Loucy (cell line): ENCODE data around the gene TDP1.

Source experiments
- H2AFZ ChIP-seq: fragments of 200-600 bp; sonication (generic); 2 replicates; pipeline ENCODE4 v1.6.0; 2016; ENCODE audit warnings: antibody characterized with exemption, mild to moderate bottlenecking, low read length, moderate library complexity
- H3F3A ChIP-seq: fragments of 200-600 bp; 2 replicates; pipeline ENCODE4 v1.6.0; 2016; ENCODE audit warnings: antibody characterized with exemption, low read depth, mild to moderate bottlenecking
- H3K27me3 ChIP-seq: fragments of 200-600 bp; sonication (generic); 2 replicates; pipeline ENCODE4 v1.6.1; 2014; ENCODE audit warnings: low read length, mild to moderate bottlenecking; ENCODE audit not compliant: insufficient read depth, poor library complexity, severe bottlenecking
- H3K36me3 ChIP-seq: fragments of 200-600 bp; sonication (generic); 2 replicates; pipeline ENCODE4 v1.6.1; 2016; ENCODE audit warnings: low read length; ENCODE audit not compliant: insufficient read depth
- H3K4me1 ChIP-seq: fragments of 200-600 bp; sonication (generic); 2 replicates; pipeline ENCODE4 v1.5.1; 2014; ENCODE audit warnings: low read length, mild to moderate bottlenecking; ENCODE audit not compliant: insufficient read depth, poor library complexity, severe bottlenecking
- H3K4me2 ChIP-seq: fragments of 200-600 bp; sonication (generic); 2 replicates; pipeline ENCODE4 v1.6.0; 2014; ENCODE audit warnings: antibody characterized with exemption, low read length, low read depth, mild to moderate bottlenecking; ENCODE audit not compliant: poor library complexity, severe bottlenecking
- H3K4me3 ChIP-seq: fragments of 200-600 bp; sonication (generic); 2 replicates; pipeline ENCODE4 v1.5.1; 2014; ENCODE audit warnings: low read length, mild to moderate bottlenecking, mixed read lengths; ENCODE audit not compliant: poor library complexity, severe bottlenecking
- H3K79me2 ChIP-seq: fragments of 200-600 bp; sonication (generic); 2 replicates; pipeline ENCODE4 v1.6.1; 2014; ENCODE audit warnings: low read length; ENCODE audit not compliant: insufficient read depth
- H3K9ac ChIP-seq: fragments of 200-600 bp; sonication (generic); 2 replicates; pipeline ENCODE4 v1.6.0; 2014; ENCODE audit warnings: mild to moderate bottlenecking, low read depth, low read length, moderate library complexity; ENCODE audit not compliant: poor library complexity, severe bottlenecking
- H3K9me2 ChIP-seq: fragments of 200-600 bp; sonication (generic); replicated peaks from 2 replicates; pipeline ENCODE4 v1.6.1; 2016; ENCODE audit warnings: low read depth, low read length, mixed read lengths
- H3K9me3 ChIP-seq: fragments of 200-600 bp; sonication (generic); 2 replicates; pipeline ENCODE4 v1.6.1; 2014; ENCODE audit warnings: mild to moderate bottlenecking, antibody characterized with exemption, low read length, low read depth; ENCODE audit not compliant: insufficient read depth
- H4K20me1 ChIP-seq: fragments of 200-600 bp; sonication (generic); 2 replicates; pipeline ENCODE4 v1.6.0; 2014; ENCODE audit warnings: antibody characterized with exemption, low read length, mild to moderate bottlenecking; ENCODE audit not compliant: insufficient read depth, poor library complexity, severe bottlenecking
- EZH2phosphoT487 ChIP-seq: fragments of 200-600 bp; IDR thresholded peaks from 2 replicates; pipeline ENCODE4 v1.6.1; 2018; ENCODE audit warnings: antibody characterized with exemption, mild to moderate bottlenecking, moderate library complexity, borderline replicate concordance
- TF ChIP-seq, protein P1 (sequence below): fragments of 200-600 bp; sonication (generic); conservative IDR thresholded peaks from 2 replicates; pipeline ENCODE4 v1.5.1; 2014; ENCODE audit warnings: mild to moderate bottlenecking, antibody characterized with exemption, low read length

The TDP1 gene

DNA sequence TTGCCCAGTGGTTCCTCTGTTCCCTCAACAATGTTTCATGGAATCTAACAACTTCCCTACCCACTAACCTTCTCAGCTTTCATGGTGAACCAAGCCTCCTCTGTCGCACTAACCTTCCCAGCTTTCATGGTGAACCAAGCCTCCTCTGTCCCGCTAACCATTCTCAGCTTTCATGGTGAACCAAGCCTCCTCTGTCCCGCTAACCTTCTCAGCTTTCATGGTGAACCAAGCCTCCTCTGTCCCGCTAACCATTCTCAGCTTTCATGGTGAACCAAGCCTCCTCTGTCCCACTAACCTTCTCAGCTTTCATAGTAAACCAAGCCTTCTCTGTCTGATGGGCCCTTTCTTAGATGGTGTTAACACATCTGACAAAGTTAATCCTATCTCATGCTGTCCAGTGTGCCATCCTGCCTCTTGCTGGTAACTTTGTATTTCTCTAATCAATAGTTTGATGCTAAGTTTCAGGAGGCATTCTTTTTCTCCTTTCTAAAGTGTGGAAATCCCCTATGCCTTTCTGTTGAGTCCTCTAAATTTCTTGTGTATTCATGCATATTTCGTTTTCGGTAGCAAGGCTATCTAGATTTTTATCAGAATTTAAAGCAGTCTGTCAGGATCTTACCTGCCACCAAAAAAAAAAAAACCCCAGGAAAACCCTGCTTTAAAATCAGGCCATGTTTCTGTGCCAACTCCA, 79.3 kb downstream of the TDP1 start:
- TF ChIP-seq EZH2phosphoT487 = no peak
- TF ChIP-seq, protein P1, sequence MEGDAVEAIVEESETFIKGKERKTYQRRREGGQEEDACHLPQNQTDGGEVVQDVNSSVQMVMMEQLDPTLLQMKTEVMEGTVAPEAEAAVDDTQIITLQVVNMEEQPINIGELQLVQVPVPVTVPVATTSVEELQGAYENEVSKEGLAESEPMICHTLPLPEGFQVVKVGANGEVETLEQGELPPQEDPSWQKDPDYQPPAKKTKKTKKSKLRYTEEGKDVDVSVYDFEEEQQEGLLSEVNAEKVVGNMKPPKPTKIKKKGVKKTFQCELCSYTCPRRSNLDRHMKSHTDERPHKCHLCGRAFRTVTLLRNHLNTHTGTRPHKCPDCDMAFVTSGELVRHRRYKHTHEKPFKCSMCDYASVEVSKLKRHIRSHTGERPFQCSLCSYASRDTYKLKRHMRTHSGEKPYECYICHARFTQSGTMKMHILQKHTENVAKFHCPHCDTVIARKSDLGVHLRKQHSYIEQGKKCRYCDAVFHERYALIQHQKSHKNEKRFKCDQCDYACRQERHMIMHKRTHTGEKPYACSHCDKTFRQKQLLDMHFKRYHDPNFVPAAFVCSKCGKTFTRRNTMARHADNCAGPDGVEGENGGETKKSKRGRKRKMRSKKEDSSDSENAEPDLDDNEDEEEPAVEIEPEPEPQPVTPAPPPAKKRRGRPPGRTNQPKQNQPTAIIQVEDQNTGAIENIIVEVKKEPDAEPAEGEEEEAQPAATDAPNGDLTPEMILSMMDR = no peak
- H3K4me2 ChIP-seq = no peak overlapping the region
- no peak overlapping the region for H3K4me3 ChIP-seq
- no peak overlapping the region for H3K9ac ChIP-seq
- H3K36me3 ChIP-seq = peaks cover 43% of the 10 kb centered on the region; the same call in 1 of the 2 replicates
- no peaks in the 10 kb centered on the region for H3K9me2 ChIP-seq
- H3K79me2 ChIP-seq = no peaks in the 10 kb centered on the region
- H3K9me3 ChIP-seq = no peaks in the 10 kb centered on the region
- no peak overlapping the region for H2AFZ ChIP-seq
- no peaks in the 10 kb centered on the region for H3K27me3 ChIP-seq
- no peaks in the 10 kb centered on the region for H4K20me1 ChIP-seq
- H3F3A ChIP-seq = no peaks in the 10 kb centered on the region
- H3K4me1 ChIP-seq = no peaks in the 10 kb centered on the region

DNA sequence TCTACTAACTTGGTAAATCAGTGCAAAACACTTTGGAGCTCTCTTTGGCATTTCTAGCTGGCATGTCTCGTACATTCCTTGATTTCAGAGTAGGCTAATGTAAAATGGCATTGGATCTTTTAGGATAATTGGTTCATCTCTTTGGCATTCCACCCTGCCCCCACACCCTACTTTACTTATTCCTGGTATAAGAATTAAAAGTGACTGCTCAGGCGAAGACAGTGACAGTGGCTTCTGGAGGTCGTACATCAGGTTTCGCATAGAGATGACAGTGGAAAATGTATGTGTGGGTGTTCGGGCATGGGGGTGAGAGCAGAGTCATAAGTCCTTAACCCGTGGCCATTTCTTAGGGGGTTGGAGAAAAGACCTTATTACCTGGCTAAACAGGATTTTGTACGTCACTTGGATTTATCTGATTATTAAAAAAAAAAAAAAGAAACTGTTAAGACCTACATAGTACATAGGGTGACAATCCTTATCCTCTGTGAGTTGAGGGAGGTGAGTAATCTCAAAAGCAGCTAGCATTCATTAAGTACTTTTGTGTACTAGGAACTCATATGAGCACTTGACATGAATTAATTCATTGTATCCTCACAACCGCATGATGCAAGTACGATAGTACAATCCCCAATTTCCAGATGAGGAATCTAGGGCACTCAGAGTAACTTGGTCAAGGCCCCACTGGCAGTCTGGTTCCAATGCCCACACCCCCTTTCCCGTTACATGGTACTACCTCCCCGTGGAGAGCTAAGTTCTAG, 83.7 kb downstream of the TDP1 start:
- no peaks in the 10 kb centered on the region for H3K79me2 ChIP-seq
- H3K9ac ChIP-seq = no peak overlapping the region
- H3K4me3 ChIP-seq = no peak overlapping the region
- H3K4me2 ChIP-seq = no peak overlapping the region
- no peaks in the 10 kb centered on the region for H3K27me3 ChIP-seq
- no peaks in the 10 kb centered on the region for H3K9me2 ChIP-seq
- H3K4me1 ChIP-seq = no peaks in the 10 kb centered on the region
- no peaks in the 10 kb centered on the region for H3K9me3 ChIP-seq
- peaks cover 16% of the 10 kb centered on the region; the same call in 1 of the 2 replicates for H3K36me3 ChIP-seq
- no peak for TF ChIP-seq EZH2phosphoT487
- TF ChIP-seq, protein P1 = no peak
- H3F3A ChIP-seq = no peaks in the 10 kb centered on the region
- no peaks in the 10 kb centered on the region for H4K20me1 ChIP-seq
- H2AFZ ChIP-seq = no peak overlapping the region

DNA sequence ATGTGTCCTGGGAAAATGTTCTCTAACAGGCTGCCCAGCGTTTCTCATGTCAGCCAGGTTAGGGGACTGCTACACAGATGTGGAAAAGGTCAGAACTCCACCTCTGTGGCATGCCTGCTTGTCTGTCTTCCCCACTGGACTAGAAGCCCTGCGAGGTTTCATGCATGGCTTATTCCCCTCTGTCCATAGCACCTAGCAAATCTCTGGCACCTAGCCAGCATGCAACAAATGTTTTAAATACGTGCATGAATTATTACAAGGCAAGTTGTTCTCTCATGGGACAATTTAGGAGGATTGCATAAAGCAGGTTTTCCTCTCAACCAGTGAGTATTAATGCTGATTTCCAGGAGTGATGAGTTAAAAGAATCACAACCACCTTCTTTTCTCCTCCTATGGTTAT, 84.7 kb downstream of the TDP1 start:
- H3K4me1 ChIP-seq = no peaks in the 10 kb centered on the region
- no peak overlapping the region for H2AFZ ChIP-seq
- no peaks in the 10 kb centered on the region for H3K9me3 ChIP-seq
- H3K27me3 ChIP-seq = no peaks in the 10 kb centered on the region
- no peaks in the 10 kb centered on the region for H4K20me1 ChIP-seq
- H3K9ac ChIP-seq = no peak overlapping the region
- no peak for TF ChIP-seq EZH2phosphoT487
- TF ChIP-seq, protein P1 = no peak
- H3K4me2 ChIP-seq = no peak overlapping the region
- H3F3A ChIP-seq = no peaks in the 10 kb centered on the region
- no peaks in the 10 kb centered on the region for H3K9me2 ChIP-seq
- no peak overlapping the region for H3K4me3 ChIP-seq
- H3K36me3 ChIP-seq = peaks cover 12% of the 10 kb centered on the region; the same call in 1 of the 2 replicates
- H3K79me2 ChIP-seq = no peaks in the 10 kb centered on the region
